Measurements from ENCODE around the gene CDK1. TPM values are rescaled to one million over a fixed set of nuclear protein-coding genes. Genes with fewer than 3 reads are reported as not detected.

The CDK1 gene
- total and polyA plus RNA-seq, 2 of the 8 experiments (the other 6 are each of a cell fraction or from before 2014, with no cell fraction given) = 29.4 to 111 TPM

- FAIRE-seq (no peak), DNase-seq (ENCODE audit: low read depth in 1 of 2, low spot score in 2 of 2) (no peak)
- H3K9ac ChIP-seq (replicated peaks in 1 of 4; ENCODE audit: extremely low read depth in 1 of 4, low read depth in 3 of 4, low read length in 3 of 4) = no peak overlapping the region
- H3K79me2 ChIP-seq (ENCODE audit: control insufficient read depth in 1 of 2, insufficient read depth in 2 of 2, low read length in 2 of 2) = peaks cover 0 to 33% of the 10 kb centered on the region in 2 experiments; a peak in 2 of 4 replicates
- H2AK5ac ChIP-seq (ENCODE audit: low read depth, low read length) = no peak overlapping the region
- H4K91ac ChIP-seq (replicated peaks; ENCODE audit: insufficient read length, low read length) = no peak overlapping the region
- H3K23ac ChIP-seq (ENCODE audit: insufficient read length) = no peak overlapping the region
- no peaks in the 10 kb centered on the region for H3K36me3 ChIP-seq (ENCODE audit: control insufficient read depth in 2 of 4, insufficient read depth in 4 of 4, low read length in 3 of 4)
- H2AFZ ChIP-seq (ENCODE audit: low read length) = no peak overlapping the region
- no peak overlapping the region for H2BK5ac ChIP-seq (ENCODE audit: low read depth, low read length)
- H4K8ac ChIP-seq (ENCODE audit: extremely low read depth, insufficient read depth, low read length) = no peak overlapping the region
- peaks cover 2 to 19% (median 13%) of the 10 kb centered on the region in 4 experiments; a peak in 6 of 7 replicates for H3K4me1 ChIP-seq (replicated peaks in 1 of 4; ENCODE audit: control insufficient read depth in 3 of 4, insufficient read depth in 4 of 4, low read length in 3 of 4)
- H3K4me2 ChIP-seq (ENCODE audit: insufficient read depth in 1 of 2, low read depth in 2 of 2, low read length in 2 of 2) = peak overlapping the region; percentile 89 to 98
- no peak overlapping the region for H2BK12ac ChIP-seq (ENCODE audit: low read depth, low read length)
- ChIA-PET CTCF (ENCODE audit: partially characterized antibody) (interaction anchor here (0.9 kb wide), 2 partner anchors 10 to 32 kb away, joined by 3 to 7 read pairs; no protein-coding TSS in a partner anchor), POLR2A (ENCODE audit: partially characterized antibody) (interaction anchor here (1.1 to 1.2 kb wide), 3 partner anchors 27 to 36 kb away, joined by 3 to 4 read pairs (median 3); no protein-coding TSS in a partner anchor)
- H3K4me3 ChIP-seq (ENCODE audit: extremely low read depth in 1 of 4, insufficient read depth in 2 of 4, low read depth in 3 of 4, low read length in 4 of 4) = peak overlapping the region in 1 of 4 experiments; percentile 93; a peak in 1 of 8 replicates
- no peak overlapping the region for H3K27ac ChIP-seq (ENCODE audit: low read depth, low read length)
- H3K23me2 ChIP-seq (ENCODE audit: low read depth, low read length) = peaks cover 9% of the 10 kb centered on the region
- H2BK120ac ChIP-seq (replicated peaks; ENCODE audit: low read depth, low read length) = no peak overlapping the region
- H3K18ac ChIP-seq (ENCODE audit: extremely low read depth, low read length) = no peak overlapping the region
- no peak overlapping the region for H3K4ac ChIP-seq (replicated peaks; ENCODE audit: insufficient read length, low read depth, low read length)
- H2BK15ac ChIP-seq (ENCODE audit: low read length) = no peak overlapping the region
- H4K5ac ChIP-seq (ENCODE audit: insufficient read length, low read depth, low read length) = no peak overlapping the region
- no peak overlapping the region for H3K56ac ChIP-seq (replicated peaks; ENCODE audit: insufficient read length, low read depth, low read length)
- H3K9me3 ChIP-seq (ENCODE audit: insufficient read depth in 2 of 2, low read depth in 1 of 2, low read length in 1 of 2) = no peaks in the 10 kb centered on the region
- H4K20me1 ChIP-seq (replicated peaks in 1 of 2; ENCODE audit: control insufficient read depth in 1 of 2, insufficient read depth in 2 of 2, low read length in 2 of 2) = no peaks in the 10 kb centered on the region
- no peak overlapping the region for H3K14ac ChIP-seq (ENCODE audit: insufficient read length)
- H2BK20ac ChIP-seq (ENCODE audit: low read length) = no peak overlapping the region
- no peaks in the 10 kb centered on the region for H3K27me3 ChIP-seq (replicated peaks in 1 of 4; ENCODE audit: control insufficient read depth in 3 of 4, extremely low read depth in 1 of 4, insufficient read depth in 3 of 4, low read length in 3 of 4)
- no peaks in the 10 kb centered on the region for H3K79me1 ChIP-seq (ENCODE audit: low read depth, low read length)
- 57% methylated on average over 3 of the region's 3 CpGs; no CpG with 5 or more reads in 1 of the 2 experiments for WGBS, 2 experiments (ENCODE audit: extremely low coverage in 1 of 2, insufficient coverage in 1 of 2, insufficient read length in 1 of 2, insufficient replicate concordance in 2 of 2, low coverage in 1 of 2, low lambda C conversion rate in 2 of 2, missing lambda C conversion rate in 1 of 2)
- no peak for TF ChIP-seq GTF2F1 (IDR thresholded peaks at IDR 0.05; ENCODE audit: borderline replicate concordance, low read depth, low read length)
- TF ChIP-seq RBBP5 (IDR thresholded peaks at IDR 0.05; ENCODE audit: borderline replicate concordance, low read depth, low read length) = no peak
- TF ChIP-seq CHD2 (IDR thresholded peaks at IDR 0.05; ENCODE audit: low read length) = no peak
- no peak for TF ChIP-seq RNF2 (IDR thresholded peaks at IDR 0.05; ENCODE audit: borderline replicate concordance, low read depth, low read length, missing control alignments, poor library complexity, severe bottlenecking)
- no peak for TF ChIP-seq POU5F1 (IDR thresholded peaks at IDR 0.05; ENCODE audit: low read depth, low read length)
- no peak for TF ChIP-seq CTBP2 (IDR thresholded peaks at IDR 0.05; ENCODE audit: borderline replicate concordance, insufficient read depth, insufficient read length, low read length)
- no peak for TF ChIP-seq NANOG (IDR thresholded peaks at IDR 0.05; ENCODE audit: insufficient read depth, low read depth, low read length, poor library complexity, severe bottlenecking)
- no peak for TF ChIP-seq ASH2L (IDR thresholded peaks at IDR 0.05; ENCODE audit: low read length)
- no peak for TF ChIP-seq EZH2 (IDR thresholded peaks at IDR 0.05; ENCODE audit: low read depth, low read length, severe bottlenecking)
Measured at GRCh38 chr10:60734226-60734625, 44.1 kb upstream of the CDK1 start.

Data from H1 (cell line).